ENCODE results near the gene KRIT1.
A peak's percentile ranks its signal among the peaks of the same experiment; 100 is the strongest.
"Not testable (repeated sequence)": the region's sequence is repeated elsewhere in the genome, so short reads cannot be mapped to it uniquely, and the experiment has no call there.

Gene KRIT1

GRCh38 chr7:92246360-92247101 is 817 bp upstream of the KRIT1 start:
- no peak for DNase-seq

- no peak for DNase-seq
These were observed 767 bp downstream of the KRIT1 start for GRCh38 chr7:92244808-92245486.

- DNase-seq, result no peak
These were observed 2.7 kb downstream of the KRIT1 start for GRCh38 chr7:92242972-92243371.

- no peak for DNase-seq
These were observed 15.2 kb downstream of the KRIT1 start for GRCh38 chr7:92230547-92230946.

GRCh38 chr7:92228742-92229141 is 17.0 kb downstream of the KRIT1 start:
- DNase-seq, result no peak

GRCh38 chr7:92228100-92228499 is 17.6 kb downstream of the KRIT1 start:
- DNase-seq, result no peak

- no peak for DNase-seq
These were observed 18.7 kb downstream of the KRIT1 start for GRCh38 chr7:92226981-92227380.

GRCh38 chr7:92221766-92222165 is 23.9 kb downstream of the KRIT1 start:
- DNase-seq, result no peak

GRCh38 chr7:92206672-92207071 is 39.0 kb downstream of the KRIT1 start:
- no peak for DNase-seq

GRCh38 chr7:92205987-92206386 is 39.7 kb downstream of the KRIT1 start:
- DNase-seq, result no peak

GRCh38 chr7:92200791-92201190 is 44.9 kb downstream of the KRIT1 start:
- DNase-seq, result no peak

GRCh38 chr7:92192326-92192725 is 53.4 kb downstream of the KRIT1 start:
- DNase-seq, result no peak

- DNase-seq, result not testable (repeated sequence)
These were observed 56.5 kb downstream of the KRIT1 start for GRCh38 chr7:92189246-92189645.

- DNase-seq, result not testable (repeated sequence)
These were observed 61.4 kb downstream of the KRIT1 start for GRCh38 chr7:92184294-92184693.

GRCh38 chr7:92178928-92179924 is 66.5 kb downstream of the KRIT1 start, which contains the start of gene LRRD1:
Gene LRRD1 (minus strand): TSS chr7:92179142. CDS start chr7:92165202, 13,940 bp downstream.
- peak; percentile 98 for DNase-seq

GRCh38 chr7:92177362-92177761 is 68.4 kb downstream of the KRIT1 start:
- no peak for DNase-seq

- DNase-seq, result not testable (repeated sequence)
These were observed 76.2 kb downstream of the KRIT1 start for GRCh38 chr7:92169529-92169928.

- DNase-seq, result no peak
These were observed 84.4 kb downstream of the KRIT1 start for GRCh38 chr7:92161271-92161670.

- DNase-seq, result no peak
These were observed 86.8 kb downstream of the KRIT1 start for GRCh38 chr7:92158660-92159575.

GRCh38 chr7:92156990-92157389 is 88.7 kb downstream of the KRIT1 start:
- no peak for DNase-seq

- no peak for DNase-seq
These were observed 90.5 kb downstream of the KRIT1 start for GRCh38 chr7:92155108-92155739.
